Glomerular visceral epithelial cell (primary cell): ENCODE measurements around the gene CHURC1.
"Not testable (repeated sequence)": the region's sequence is repeated elsewhere in the genome, so short reads cannot be mapped to it uniquely, and the experiment has no call there.

Source experiments
- DNase-seq: peaks from one replicate; pipeline ENCODE4 v3.0.0-alpha.2; 2016; ENCODE audit errors: extremely low spot score

Gene CHURC1

GRCh38 chr14:64910847-64911495 lies 3.3 kb upstream of the CHURC1 start:
- peak; percentile 20 for DNase-seq

- DNase-seq = no peak
Observed at GRCh38 chr14:64912261-64912660, 2.0 kb upstream of the CHURC1 start.

GRCh38 chr14:64913477-64913876 lies 778 bp upstream of the CHURC1 start:
- not testable (repeated sequence) for DNase-seq

- DNase-seq = no peak
Observed at GRCh38 chr14:64915029-64915424, 772 bp downstream of the CHURC1 start.

- DNase-seq = no peak
Observed at GRCh38 chr14:64915797-64916196, 1.5 kb downstream of the CHURC1 start.

- DNase-seq = no peak
Observed at GRCh38 chr14:64918216-64918615, 4.0 kb downstream of the CHURC1 start.

GRCh38 chr14:64919215-64919614 lies 5.0 kb downstream of the CHURC1 start:
- no peak for DNase-seq

GRCh38 chr14:64919618-64920017 lies 5.4 kb downstream of the CHURC1 start:
- DNase-seq = no peak

- no peak for DNase-seq
Observed at GRCh38 chr14:64920465-64920864, 6.2 kb downstream of the CHURC1 start.

GRCh38 chr14:64923015-64923414 lies 8.8 kb downstream of the CHURC1 start:
- DNase-seq = no peak

GRCh38 chr14:64926398-64926995 lies 12.2 kb downstream of the CHURC1 start:
- DNase-seq = no peak

- DNase-seq = no peak
Observed at GRCh38 chr14:64927031-64927430, 12.8 kb downstream of the CHURC1 start.

- no peak for DNase-seq
Observed at GRCh38 chr14:64928239-64929013, 14.2 kb downstream of the CHURC1 start.

GRCh38 chr14:64929014-64929359 lies 14.7 kb downstream of the CHURC1 start:
- DNase-seq = no peak

GRCh38 chr14:64930085-64930843 lies 16.0 kb downstream of the CHURC1 start:
- DNase-seq = no peak

- DNase-seq = no peak
Observed at GRCh38 chr14:64931123-64931522, 16.9 kb downstream of the CHURC1 start.

- DNase-seq = no peak
Observed at GRCh38 chr14:64932231-64932630, 18.0 kb downstream of the CHURC1 start.

GRCh38 chr14:64934338-64934929 lies 20.2 kb downstream of the CHURC1 start:
- DNase-seq = no peak

- DNase-seq = no peak
Observed at GRCh38 chr14:64935508-64935907, 21.3 kb downstream of the CHURC1 start.

- no peak for DNase-seq
Observed at GRCh38 chr14:64937171-64937820, 23.0 kb downstream of the CHURC1 start.

GRCh38 chr14:64937821-64938193 lies 23.6 kb downstream of the CHURC1 start:
- peak; percentile 29 for DNase-seq
